DMS53 treated with DMSO at 0.1 percent for 48 hours (cell line): Measurements from ENCODE around the gene TTC3.

ENCODE experiments used
- DNase-seq: peaks from one replicate; lab custom pipeline; 2025; ENCODE audit not compliant: unreplicated experiment; lab: John Stamatoyannopoulos, UW

The TTC3 gene

DNA sequence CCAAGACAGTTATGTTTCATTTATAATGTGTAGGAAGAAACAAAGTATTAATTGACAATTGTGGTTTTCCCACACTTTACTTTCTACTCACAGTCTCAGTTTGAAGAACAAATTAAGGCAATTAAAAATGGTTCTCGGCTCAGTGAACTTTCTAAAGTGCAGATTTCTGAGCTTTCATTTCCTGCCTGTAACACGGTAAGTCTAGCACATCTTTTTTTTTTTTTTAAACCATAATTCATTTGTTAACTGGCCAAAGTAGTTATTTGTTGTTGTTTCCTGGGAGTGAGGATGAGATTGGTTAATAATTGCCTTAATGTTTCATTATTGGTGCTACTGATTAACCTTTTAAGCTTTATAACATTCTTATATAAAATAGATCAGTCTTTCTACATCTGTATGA is 119.0 kb downstream of the TTC3 start:
- DNase-seq: no peak

DNA sequence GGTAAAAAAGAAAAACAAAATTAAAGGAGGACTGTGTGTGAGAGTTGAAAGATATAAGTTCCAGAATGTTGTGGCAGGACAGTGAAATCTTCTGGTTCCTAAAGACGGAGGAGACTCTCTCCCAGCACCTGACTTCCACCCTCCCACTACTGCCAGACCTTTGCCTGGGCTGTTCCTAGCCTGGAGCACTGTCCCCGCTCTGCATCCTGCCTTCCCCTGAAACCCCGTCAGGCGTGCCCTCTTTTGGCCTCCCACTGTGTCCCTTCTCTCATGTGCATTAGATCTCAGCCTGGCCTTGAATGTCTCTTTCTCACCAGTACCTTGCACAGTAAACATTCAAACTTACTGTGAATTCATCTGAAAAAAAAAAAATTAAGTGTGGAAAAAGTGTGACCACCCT is 120.0 kb downstream of the TTC3 start:
- no peak for DNase-seq

DNA sequence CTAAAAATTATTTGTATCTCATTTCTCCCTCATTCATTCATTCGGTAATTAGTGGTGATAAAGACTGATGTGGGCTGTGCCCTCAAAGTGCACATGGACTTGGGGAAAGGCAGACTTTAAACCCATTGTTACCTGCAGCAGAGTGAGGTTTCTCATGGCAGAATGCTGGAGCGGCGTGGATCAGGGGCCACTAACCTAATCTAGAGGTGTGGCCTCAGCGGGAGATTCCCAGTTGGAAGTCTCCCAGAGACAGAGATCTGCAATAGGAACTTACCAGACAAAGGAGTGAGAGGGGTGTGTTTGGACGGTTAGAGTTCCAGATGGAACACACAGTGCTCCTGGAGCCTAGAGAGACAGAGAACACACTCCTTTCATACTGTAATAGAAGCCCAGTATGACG is 120.6 kb downstream of the TTC3 start:
- no peak for DNase-seq

GRCh38 chr21:37195059-37195458 is 122.0 kb downstream of the TTC3 start:
- no peak for DNase-seq

DNA sequence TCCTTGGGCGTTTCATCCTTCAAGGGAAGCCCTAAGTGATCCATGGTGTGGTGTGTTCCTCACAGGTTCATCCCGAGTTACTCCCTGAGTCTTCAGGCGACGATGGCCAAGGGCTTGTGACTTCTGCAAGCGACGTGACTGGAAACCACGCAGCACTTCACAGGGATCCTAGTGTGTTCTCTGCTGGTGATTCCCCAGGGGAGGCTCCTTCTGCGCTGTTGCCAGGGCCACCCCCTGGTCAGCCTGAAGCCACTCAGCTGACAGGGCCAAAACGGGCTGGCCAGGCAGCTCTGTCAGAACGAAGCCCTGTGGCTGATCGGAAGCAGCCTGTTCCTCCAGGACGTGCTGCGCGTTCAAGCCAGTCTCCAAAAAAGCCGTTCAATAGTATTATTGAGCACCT is 122.6 kb downstream of the TTC3 start:
- DNase-seq: no peak

- DNase-seq: no peak
Measured at GRCh38 chr21:37196847-37197246, 123.8 kb downstream of the TTC3 start.

GRCh38 chr21:37197746-37198145 is 124.7 kb downstream of the TTC3 start:
- no peak for DNase-seq

- DNase-seq: no peak
Measured at GRCh38 chr21:37199057-37199924, 126.2 kb downstream of the TTC3 start.

GRCh38 chr21:37200641-37201480 is 127.8 kb downstream of the TTC3 start:
- no peak for DNase-seq

GRCh38 chr21:37202221-37203110 is 129.4 kb downstream of the TTC3 start:
- no peak for DNase-seq

- no peak for DNase-seq
Measured at GRCh38 chr21:37204580-37204979, 131.5 kb downstream of the TTC3 start.

GRCh38 chr21:37206496-37206895 is 133.4 kb downstream of the TTC3 start:
- no peak for DNase-seq

GRCh38 chr21:37207441-37208009 is 134.5 kb downstream of the TTC3 start:
- DNase-seq: no peak

DNA sequence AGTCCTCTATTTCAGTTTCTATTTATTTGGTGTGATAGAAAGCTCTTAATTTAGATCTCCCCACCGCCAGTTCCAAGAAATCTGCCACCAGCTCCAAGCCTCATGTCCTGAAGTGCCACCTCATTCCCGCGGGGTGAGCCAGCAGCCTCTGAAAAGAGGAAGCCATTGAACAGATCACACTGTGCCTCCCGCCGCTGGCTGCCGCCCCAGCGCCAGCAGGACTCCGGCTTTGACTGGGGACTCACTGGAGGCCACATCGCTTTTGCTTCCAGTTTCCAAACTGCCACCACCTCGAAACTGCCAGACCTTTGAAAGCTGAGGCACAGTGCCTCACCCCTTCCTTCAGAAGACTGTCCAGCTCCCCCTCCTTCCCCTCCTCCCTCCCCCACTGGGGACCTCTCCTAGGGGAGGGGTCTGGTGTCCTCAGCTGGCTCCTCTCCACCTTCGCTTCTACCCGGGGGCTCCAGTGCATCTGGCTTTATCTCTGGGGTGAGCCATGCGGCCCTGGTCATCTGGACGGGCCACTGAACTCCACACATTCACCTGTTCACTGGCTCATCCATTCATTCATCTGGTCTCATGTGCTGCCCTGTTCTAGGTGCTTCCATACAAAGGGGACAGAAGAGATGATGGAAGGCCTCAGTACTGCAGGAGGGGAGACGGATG is 135.1 kb downstream of the TTC3 start:
- no peak for DNase-seq

- DNase-seq: no peak
Measured at GRCh38 chr21:37208741-37209225, 135.7 kb downstream of the TTC3 start.

DNA sequence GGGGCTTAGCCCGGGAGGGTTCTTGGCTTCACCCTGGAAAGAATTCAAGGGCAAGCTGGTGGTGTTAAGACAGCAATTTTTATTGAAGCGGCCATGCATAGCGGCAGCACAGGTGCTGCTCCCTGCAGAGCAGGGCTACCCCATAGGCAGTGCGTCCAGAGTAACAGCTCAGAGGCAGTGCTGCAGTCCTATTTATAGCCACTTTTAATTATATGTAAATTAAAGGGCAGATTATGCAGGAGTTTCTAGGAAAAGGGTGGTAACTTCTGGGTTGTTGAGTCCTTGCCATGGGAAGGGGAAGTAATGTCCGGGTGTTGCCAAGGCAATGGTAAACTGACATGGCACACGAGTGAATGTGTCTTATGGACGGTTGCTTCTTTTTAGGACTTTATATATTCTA is 137.1 kb downstream of the TTC3 start:
- no peak for DNase-seq

GRCh38 chr21:37210799-37211198 is 137.7 kb downstream of the TTC3 start:
- no peak for DNase-seq

GRCh38 chr21:37214952-37215351 is 141.9 kb downstream of the TTC3 start:
- DNase-seq: no peak

DNA sequence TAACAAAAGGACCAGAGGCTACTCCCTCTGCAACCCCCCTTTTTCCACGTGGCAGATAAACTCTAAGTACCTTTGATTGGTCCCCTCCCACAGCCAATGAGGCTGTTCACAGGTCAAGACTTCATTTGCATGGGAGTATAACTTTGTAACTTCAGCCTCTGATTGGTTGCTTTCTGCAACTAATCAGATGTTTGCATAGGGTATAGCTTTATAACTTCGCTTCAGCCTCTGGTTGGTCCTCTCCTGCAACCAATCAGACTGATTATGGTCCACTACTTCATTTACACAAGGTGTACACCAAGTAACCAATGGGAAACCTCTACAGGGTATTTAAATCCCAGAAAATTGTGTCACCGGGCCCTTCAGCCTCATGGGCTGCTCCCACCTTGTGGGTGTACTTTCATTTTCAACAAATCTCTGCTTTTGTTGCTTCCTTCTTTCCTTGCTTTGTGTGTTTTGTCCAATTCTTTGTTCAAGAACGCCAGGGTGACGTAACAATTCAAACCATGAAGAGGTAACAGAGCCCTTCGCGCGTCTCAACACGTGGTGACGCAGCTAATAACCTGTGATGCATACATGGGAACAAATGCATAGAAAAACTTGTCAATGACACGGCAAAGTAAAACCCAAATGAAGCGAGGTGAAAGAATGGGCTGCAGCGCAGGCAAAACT is 146.8 kb downstream of the TTC3 start:
- peak; percentile 11 for DNase-seq
